ENCODE results near the gene ANXA2R.

Gene ANXA2R

DNA sequence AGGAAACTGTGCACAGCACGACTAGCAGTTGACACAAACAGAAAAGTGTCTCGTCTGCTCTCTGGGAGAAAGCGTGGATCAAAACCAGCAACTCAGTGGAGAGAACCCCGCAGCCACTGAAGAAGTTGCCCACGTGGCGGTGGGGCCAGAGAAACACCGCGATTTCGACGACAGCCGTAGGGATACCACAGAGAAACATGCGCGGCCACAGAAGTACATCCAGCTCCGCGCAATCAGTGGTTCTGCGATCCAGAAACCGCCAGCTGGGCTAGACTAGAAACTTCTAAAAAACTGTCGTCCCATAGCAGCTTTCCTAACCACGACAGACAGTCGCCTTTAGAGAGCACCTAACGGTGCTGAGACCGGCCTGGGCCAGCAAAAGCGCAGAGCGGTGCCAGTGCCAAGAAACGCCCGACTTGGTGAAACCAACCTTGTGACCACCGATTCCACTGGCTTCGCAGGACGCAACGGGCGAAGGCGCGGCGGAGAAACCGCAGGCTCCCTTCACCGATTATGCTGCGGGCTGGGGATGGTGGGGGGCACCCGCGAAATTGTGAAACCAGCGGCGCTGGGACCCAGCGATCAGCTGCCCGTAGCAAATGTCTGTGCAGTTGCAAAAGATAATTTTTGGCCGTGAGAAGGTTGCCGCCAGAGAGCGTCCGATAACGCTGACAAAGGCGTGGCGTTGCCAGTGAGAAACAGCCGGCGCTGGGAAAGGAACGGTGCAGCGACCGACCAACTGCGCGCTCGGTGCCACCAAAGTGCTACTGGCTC, 2.7 kb upstream of the ANXA2R start (continued):
- no peak for TF ChIP-seq ZNF274 (IDR thresholded peaks at IDR 0.05; ENCODE audit: low read length)
- TF ChIP-seq ZNF274 (tag by site-specific recombination; IDR thresholded peaks at IDR 0.05; ENCODE audit: borderline replicate concordance), result no peak
- TF ChIP-seq GFI1B (tag by site-specific recombination; IDR thresholded peaks at IDR 0.05), result 0 out of 2 replicates have a peak, but pooled peaks have one; percentile 14
- TF ChIP-seq ZNF785 (tag by site-specific recombination; IDR thresholded peaks at IDR 0.05), result no peak
- no peak; the same call in 1 of the 2 replicates for TF ChIP-seq ZNF837 (tag by site-specific recombination; IDR thresholded peaks at IDR 0.05)
- TF ChIP-seq ZNF354C (tag by site-specific recombination; IDR thresholded peaks at IDR 0.05; ENCODE audit: borderline replicate concordance, low read depth), result no peak
- TF ChIP-seq ZNF112 (tag by site-specific recombination; IDR thresholded peaks at IDR 0.05), result no peak
- no peak for TF ChIP-seq ZBTB21 (tag by site-specific recombination; IDR thresholded peaks at IDR 0.05)
- TF ChIP-seq KLF1 (tag by site-specific recombination; IDR thresholded peaks at IDR 0.05), result no peak
- TF ChIP-seq, protein P1, sequence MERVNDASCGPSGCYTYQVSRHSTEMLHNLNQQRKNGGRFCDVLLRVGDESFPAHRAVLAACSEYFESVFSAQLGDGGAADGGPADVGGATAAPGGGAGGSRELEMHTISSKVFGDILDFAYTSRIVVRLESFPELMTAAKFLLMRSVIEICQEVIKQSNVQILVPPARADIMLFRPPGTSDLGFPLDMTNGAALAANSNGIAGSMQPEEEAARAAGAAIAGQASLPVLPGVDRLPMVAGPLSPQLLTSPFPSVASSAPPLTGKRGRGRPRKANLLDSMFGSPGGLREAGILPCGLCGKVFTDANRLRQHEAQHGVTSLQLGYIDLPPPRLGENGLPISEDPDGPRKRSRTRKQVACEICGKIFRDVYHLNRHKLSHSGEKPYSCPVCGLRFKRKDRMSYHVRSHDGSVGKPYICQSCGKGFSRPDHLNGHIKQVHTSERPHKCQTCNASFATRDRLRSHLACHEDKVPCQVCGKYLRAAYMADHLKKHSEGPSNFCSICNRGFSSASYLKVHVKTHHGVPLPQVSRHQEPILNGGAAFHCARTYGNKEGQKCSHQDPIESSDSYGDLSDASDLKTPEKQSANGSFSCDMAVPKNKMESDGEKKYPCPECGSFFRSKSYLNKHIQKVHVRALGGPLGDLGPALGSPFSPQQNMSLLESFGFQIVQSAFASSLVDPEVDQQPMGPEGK (tag by site-specific recombination; IDR thresholded peaks at IDR 0.05), result peak; percentile 88
- peak; percentile 52 for TF ChIP-seq ZNF843 (tag by site-specific recombination; IDR thresholded peaks at IDR 0.05)
- no peak for TF ChIP-seq ZNF133 (tag by site-specific recombination; IDR thresholded peaks at IDR 0.05)
- TF ChIP-seq ZNF211 (tag by site-specific recombination; IDR thresholded peaks at IDR 0.05; ENCODE audit: low read depth), result no peak
- no peak for TF ChIP-seq ZNF76 (tag by site-specific recombination; IDR thresholded peaks at IDR 0.05; ENCODE audit: borderline replicate concordance, low read depth)
- TF ChIP-seq, protein P2, sequence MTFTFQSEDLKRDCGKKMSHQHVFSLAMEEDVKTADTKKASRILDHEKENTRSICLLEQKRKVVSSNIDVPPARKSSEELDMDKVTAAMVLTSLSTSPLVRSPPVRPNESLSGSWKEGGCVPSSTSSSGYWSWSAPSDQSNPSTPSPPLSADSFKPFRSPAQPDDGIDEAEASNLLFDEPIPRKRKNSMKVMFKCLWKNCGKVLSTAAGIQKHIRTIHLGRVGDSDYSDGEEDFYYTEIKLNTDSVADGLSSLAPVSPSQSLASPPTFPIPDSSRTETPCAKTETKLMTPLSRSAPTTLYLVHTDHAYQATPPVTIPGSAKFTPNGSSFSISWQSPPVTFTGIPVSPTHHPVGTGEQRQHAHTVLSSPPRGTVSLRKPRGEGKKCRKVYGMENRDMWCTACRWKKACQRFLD (tag by site-specific recombination; IDR thresholded peaks at IDR 0.05), result no peak
- no peak for TF ChIP-seq ZNF670 (tag by site-specific recombination; IDR thresholded peaks at IDR 0.05; ENCODE audit: low read depth)
- TF ChIP-seq, protein P3, sequence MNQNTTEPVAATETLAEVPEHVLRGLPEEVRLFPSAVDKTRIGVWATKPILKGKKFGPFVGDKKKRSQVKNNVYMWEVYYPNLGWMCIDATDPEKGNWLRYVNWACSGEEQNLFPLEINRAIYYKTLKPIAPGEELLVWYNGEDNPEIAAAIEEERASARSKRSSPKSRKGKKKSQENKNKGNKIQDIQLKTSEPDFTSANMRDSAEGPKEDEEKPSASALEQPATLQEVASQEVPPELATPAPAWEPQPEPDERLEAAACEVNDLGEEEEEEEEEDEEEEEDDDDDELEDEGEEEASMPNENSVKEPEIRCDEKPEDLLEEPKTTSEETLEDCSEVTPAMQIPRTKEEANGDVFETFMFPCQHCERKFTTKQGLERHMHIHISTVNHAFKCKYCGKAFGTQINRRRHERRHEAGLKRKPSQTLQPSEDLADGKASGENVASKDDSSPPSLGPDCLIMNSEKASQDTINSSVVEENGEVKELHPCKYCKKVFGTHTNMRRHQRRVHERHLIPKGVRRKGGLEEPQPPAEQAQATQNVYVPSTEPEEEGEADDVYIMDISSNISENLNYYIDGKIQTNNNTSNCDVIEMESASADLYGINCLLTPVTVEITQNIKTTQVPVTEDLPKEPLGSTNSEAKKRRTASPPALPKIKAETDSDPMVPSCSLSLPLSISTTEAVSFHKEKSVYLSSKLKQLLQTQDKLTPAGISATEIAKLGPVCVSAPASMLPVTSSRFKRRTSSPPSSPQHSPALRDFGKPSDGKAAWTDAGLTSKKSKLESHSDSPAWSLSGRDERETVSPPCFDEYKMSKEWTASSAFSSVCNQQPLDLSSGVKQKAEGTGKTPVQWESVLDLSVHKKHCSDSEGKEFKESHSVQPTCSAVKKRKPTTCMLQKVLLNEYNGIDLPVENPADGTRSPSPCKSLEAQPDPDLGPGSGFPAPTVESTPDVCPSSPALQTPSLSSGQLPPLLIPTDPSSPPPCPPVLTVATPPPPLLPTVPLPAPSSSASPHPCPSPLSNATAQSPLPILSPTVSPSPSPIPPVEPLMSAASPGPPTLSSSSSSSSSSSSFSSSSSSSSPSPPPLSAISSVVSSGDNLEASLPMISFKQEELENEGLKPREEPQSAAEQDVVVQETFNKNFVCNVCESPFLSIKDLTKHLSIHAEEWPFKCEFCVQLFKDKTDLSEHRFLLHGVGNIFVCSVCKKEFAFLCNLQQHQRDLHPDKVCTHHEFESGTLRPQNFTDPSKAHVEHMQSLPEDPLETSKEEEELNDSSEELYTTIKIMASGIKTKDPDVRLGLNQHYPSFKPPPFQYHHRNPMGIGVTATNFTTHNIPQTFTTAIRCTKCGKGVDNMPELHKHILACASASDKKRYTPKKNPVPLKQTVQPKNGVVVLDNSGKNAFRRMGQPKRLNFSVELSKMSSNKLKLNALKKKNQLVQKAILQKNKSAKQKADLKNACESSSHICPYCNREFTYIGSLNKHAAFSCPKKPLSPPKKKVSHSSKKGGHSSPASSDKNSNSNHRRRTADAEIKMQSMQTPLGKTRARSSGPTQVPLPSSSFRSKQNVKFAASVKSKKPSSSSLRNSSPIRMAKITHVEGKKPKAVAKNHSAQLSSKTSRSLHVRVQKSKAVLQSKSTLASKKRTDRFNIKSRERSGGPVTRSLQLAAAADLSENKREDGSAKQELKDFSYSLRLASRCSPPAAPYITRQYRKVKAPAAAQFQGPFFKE (tag by site-specific recombination; IDR thresholded peaks at IDR 0.05; ENCODE audit: borderline replicate concordance), result no peak
- TF ChIP-seq ZNF16 (tag by site-specific recombination; IDR thresholded peaks at IDR 0.05; ENCODE audit: low read depth), result no peak
- TF ChIP-seq ZNF350 (tag by site-specific recombination; IDR thresholded peaks at IDR 0.05), result no peak
- TF ChIP-seq, protein P4, sequence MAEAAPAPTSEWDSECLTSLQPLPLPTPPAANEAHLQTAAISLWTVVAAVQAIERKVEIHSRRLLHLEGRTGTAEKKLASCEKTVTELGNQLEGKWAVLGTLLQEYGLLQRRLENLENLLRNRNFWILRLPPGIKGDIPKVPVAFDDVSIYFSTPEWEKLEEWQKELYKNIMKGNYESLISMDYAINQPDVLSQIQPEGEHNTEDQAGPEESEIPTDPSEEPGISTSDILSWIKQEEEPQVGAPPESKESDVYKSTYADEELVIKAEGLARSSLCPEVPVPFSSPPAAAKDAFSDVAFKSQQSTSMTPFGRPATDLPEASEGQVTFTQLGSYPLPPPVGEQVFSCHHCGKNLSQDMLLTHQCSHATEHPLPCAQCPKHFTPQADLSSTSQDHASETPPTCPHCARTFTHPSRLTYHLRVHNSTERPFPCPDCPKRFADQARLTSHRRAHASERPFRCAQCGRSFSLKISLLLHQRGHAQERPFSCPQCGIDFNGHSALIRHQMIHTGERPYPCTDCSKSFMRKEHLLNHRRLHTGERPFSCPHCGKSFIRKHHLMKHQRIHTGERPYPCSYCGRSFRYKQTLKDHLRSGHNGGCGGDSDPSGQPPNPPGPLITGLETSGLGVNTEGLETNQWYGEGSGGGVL (tag by site-specific recombination; IDR thresholded peaks at IDR 0.05), result 0 out of 2 replicates have a peak, but pooled peaks have one; percentile 3
- TF ChIP-seq, protein P5, sequence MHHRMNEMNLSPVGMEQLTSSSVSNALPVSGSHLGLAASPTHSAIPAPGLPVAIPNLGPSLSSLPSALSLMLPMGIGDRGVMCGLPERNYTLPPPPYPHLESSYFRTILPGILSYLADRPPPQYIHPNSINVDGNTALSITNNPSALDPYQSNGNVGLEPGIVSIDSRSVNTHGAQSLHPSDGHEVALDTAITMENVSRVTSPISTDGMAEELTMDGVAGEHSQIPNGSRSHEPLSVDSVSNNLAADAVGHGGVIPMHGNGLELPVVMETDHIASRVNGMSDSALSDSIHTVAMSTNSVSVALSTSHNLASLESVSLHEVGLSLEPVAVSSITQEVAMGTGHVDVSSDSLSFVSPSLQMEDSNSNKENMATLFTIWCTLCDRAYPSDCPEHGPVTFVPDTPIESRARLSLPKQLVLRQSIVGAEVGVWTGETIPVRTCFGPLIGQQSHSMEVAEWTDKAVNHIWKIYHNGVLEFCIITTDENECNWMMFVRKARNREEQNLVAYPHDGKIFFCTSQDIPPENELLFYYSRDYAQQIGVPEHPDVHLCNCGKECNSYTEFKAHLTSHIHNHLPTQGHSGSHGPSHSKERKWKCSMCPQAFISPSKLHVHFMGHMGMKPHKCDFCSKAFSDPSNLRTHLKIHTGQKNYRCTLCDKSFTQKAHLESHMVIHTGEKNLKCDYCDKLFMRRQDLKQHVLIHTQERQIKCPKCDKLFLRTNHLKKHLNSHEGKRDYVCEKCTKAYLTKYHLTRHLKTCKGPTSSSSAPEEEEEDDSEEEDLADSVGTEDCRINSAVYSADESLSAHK (tag by site-specific recombination; IDR thresholded peaks at IDR 0.05), result peak; percentile 100
- TF ChIP-seq, protein P6, sequence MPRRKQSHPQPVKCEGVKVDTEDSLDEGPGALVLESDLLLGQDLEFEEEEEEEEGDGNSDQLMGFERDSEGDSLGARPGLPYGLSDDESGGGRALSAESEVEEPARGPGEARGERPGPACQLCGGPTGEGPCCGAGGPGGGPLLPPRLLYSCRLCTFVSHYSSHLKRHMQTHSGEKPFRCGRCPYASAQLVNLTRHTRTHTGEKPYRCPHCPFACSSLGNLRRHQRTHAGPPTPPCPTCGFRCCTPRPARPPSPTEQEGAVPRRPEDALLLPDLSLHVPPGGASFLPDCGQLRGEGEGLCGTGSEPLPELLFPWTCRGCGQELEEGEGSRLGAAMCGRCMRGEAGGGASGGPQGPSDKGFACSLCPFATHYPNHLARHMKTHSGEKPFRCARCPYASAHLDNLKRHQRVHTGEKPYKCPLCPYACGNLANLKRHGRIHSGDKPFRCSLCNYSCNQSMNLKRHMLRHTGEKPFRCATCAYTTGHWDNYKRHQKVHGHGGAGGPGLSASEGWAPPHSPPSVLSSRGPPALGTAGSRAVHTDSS (tag by site-specific recombination; IDR thresholded peaks at IDR 0.05), result no peak

Data from HEK293 (cell line).